GM23338 (cell line): ENCODE results near the gene RBM14. TPM values are rescaled to one million over a fixed set of nuclear protein-coding genes. Genes with fewer than 3 reads are reported as not detected.

Experiments
- ATAC-seq: fragments of 200-7000 bp; cut with Tn5 transposase; 3 replicates; pipeline ENCODE4 v1.9.1; 2020
- DNase-seq: peaks from one replicate; pipeline ENCODE4 v3.0.0-alpha.2; 2015; ENCODE audit warnings: low spot score
- H2AFZ ChIP-seq: fragments of 200-600 bp; sonication (generic); 2 replicates; pipeline ENCODE4 v1.8.0; 2016; ENCODE audit warnings: antibody characterized with exemption, mild to moderate bottlenecking, moderate library complexity
- H3F3A ChIP-seq: fragments of 200-600 bp; sonication (generic); replicated peaks from 2 replicates; pipeline ENCODE4 v1.8.0; 2017; ENCODE audit warnings: antibody characterized with exemption, mixed run types, low read depth
- H3K27ac ChIP-seq: fragments of 200-600 bp; sonication (generic); 2 replicates; pipeline ENCODE4 v1.6.1; 2016; ENCODE audit warnings: low read depth
- H3K27me3 ChIP-seq: fragments of 200-600 bp; sonication (generic); 2 replicates; pipeline ENCODE4 v1.8.0; 2016; ENCODE audit warnings: mild to moderate bottlenecking, mixed run types, moderate library complexity; ENCODE audit not compliant: insufficient read depth
- H3K36me3 ChIP-seq: fragments of 200-600 bp; sonication (generic); 2 replicates; pipeline ENCODE4 v1.8.0; 2016; ENCODE audit warnings: mild to moderate bottlenecking; ENCODE audit not compliant: insufficient read depth
- H3K4me1 ChIP-seq: fragments of 200-600 bp; sonication (generic); 2 replicates; pipeline ENCODE4 v1.8.0; 2016; ENCODE audit warnings: mild to moderate bottlenecking, moderate library complexity; ENCODE audit not compliant: insufficient read depth
- H3K4me2 ChIP-seq: fragments of 200-600 bp; sonication (generic); 2 replicates; pipeline ENCODE4 v1.7.1; 2017; ENCODE audit warnings: mixed run types
- H3K4me3 ChIP-seq: fragments of 200-600 bp; sonication (generic); 2 replicates; pipeline ENCODE4 v1.6.1; 2016; ENCODE audit warnings: mixed run types
- H3K79me2 ChIP-seq: fragments of 200-600 bp; sonication (generic); replicated peaks from 2 replicates; pipeline ENCODE4 v1.8.0; 2017; ENCODE audit warnings: mild to moderate bottlenecking; ENCODE audit not compliant: insufficient read depth
- H3K9me2 ChIP-seq: fragments of 200-600 bp; sonication (generic); 2 replicates; pipeline ENCODE4 v1.8.0; 2017; ENCODE audit not compliant: insufficient read depth
- H4K20me1 ChIP-seq: fragments of 200-600 bp; sonication (generic); replicated peaks from 2 replicates; pipeline ENCODE4 v1.8.0; 2017; ENCODE audit warnings: mild to moderate bottlenecking; ENCODE audit not compliant: insufficient read depth
- H3K27ac Mint-ChIP-seq: 2 replicates; pipeline ENCODE4 v1.8.0; 2020; ENCODE audit warnings: inconsistent platforms, mild to moderate bottlenecking, moderate library complexity, mixed read lengths
- H3K27me3 Mint-ChIP-seq: 3 replicates; pipeline ENCODE4 v1.8.0; 2022; ENCODE audit warnings: low read depth, mild to moderate bottlenecking, moderate library complexity, mixed read lengths, inconsistent platforms; ENCODE audit not compliant: insufficient read depth, poor library complexity
- H3K36me3 Mint-ChIP-seq: 3 replicates; pipeline ENCODE4 v1.8.0; 2021; ENCODE audit warnings: low read depth, mild to moderate bottlenecking, inconsistent platforms, moderate library complexity, mixed read lengths
- H3K4me1 Mint-ChIP-seq: 3 replicates; pipeline ENCODE4 v1.8.0; 2020; ENCODE audit warnings: mild to moderate bottlenecking, inconsistent platforms, mixed read lengths
- H3K4me3 Mint-ChIP-seq: 3 replicates; pipeline ENCODE4 v1.8.0; 2021; ENCODE audit warnings: moderate library complexity, mild to moderate bottlenecking, inconsistent platforms, mixed read lengths
- H3K9me3 Mint-ChIP-seq: 3 replicates; pipeline ENCODE4 v1.8.0; 2020; ENCODE audit warnings: moderate library complexity, mild to moderate bottlenecking, inconsistent platforms, mixed read lengths
- CREB1 ChIP-seq: fragments of 250-450 bp; sonication (Bioruptor Pico); IDR thresholded peaks from 2 replicates; pipeline ENCODE4 v1.5.0; 2020; ENCODE audit warnings: low read depth, mild to moderate bottlenecking, moderate library complexity
- CTCF ChIP-seq, 2 experiments: fragments of 200-600 bp in 1 of 2; sonication (generic) in 1 of 2; conservative IDR thresholded peaks; 2 replicates each; pipeline versions ENCODE4 v1.5.1 to v1.6.1; 2016 to 2017; ENCODE audit warnings: antibody characterized with exemption in 2 of 2, low read depth in 2 of 2, mild to moderate bottlenecking in 2 of 2, moderate library complexity in 1 of 2
- EZH2 ChIP-seq: fragments of 200-600 bp; sonication (generic); IDR thresholded peaks from one replicate; pipeline ENCODE4 v1.8.0; 2017; ENCODE audit warnings: antibody characterized with exemption, mild to moderate bottlenecking, low read depth; ENCODE audit not compliant: unreplicated experiment
- EZH2phosphoT487 ChIP-seq: fragments of 200-600 bp; sonication (generic); IDR thresholded peaks from one replicate; pipeline ENCODE4 v1.8.1; 2018; ENCODE audit warnings: antibody characterized with exemption; ENCODE audit not compliant: unreplicated experiment
- JUNB ChIP-seq: IDR thresholded peaks from one replicate; pipeline ENCODE4 v1.6.1; 2016; ENCODE audit warnings: antibody characterized with exemption; ENCODE audit not compliant: unreplicated experiment
- NANOG ChIP-seq: IDR thresholded peaks from 2 replicates; pipeline ENCODE4 v1.6.1; 2016; ENCODE audit warnings: antibody characterized with exemption, borderline replicate concordance
- POLR2AphosphoS5 ChIP-seq: IDR thresholded peaks from 2 replicates; pipeline ENCODE4 v1.6.1; 2016; ENCODE audit warnings: antibody characterized with exemption, low read depth
- REST ChIP-seq: IDR thresholded peaks from one replicate; pipeline ENCODE4 v1.6.1; 2018; ENCODE audit warnings: antibody characterized with exemption; ENCODE audit not compliant: unreplicated experiment
- STAT1 ChIP-seq: IDR thresholded peaks from one replicate; pipeline ENCODE4 v1.6.1; 2016; ENCODE audit warnings: antibody characterized with exemption; ENCODE audit not compliant: unreplicated experiment
- ZNF114 ChIP-seq: fragments of 250-450 bp; sonication (Bioruptor Pico); IDR thresholded peaks from 2 replicates; pipeline ENCODE4 v1.5.0; 2020; ENCODE audit warnings: mild to moderate bottlenecking, moderate library complexity
- ZNF331 ChIP-seq: fragments of 250-450 bp; sonication (Bioruptor Pico); IDR thresholded peaks from 2 replicates; pipeline ENCODE4 v1.5.0; 2020; ENCODE audit warnings: low read depth, mild to moderate bottlenecking, moderate library complexity
- polyA plus RNA-seq: library from polyadenylated mRNA; unstranded; fragments of >200 nt; fragmentation: Nextera tagmentation; extraction: Ambion mirVana; gene quantifications from 2 replicates; pipeline ENCODE4 v1.2.1, GENCODE V29; 2016
- total RNA-seq: library from RNA; depleted of rRNA; stranded (reverse); fragments of >200 nt; shearing (Covaris generic); gene quantifications from 2 replicates; pipeline ENCODE4 v1.2.3, GENCODE V29; 2014
- TF ChIP-seq, protein P1 (sequence below): fragments of 250-450 bp; sonication (Bioruptor Pico); IDR thresholded peaks from 2 replicates; pipeline ENCODE4 v1.5.0; 2020; ENCODE audit warnings: mild to moderate bottlenecking, moderate library complexity
- TF ChIP-seq, protein P2 (sequence below): IDR thresholded peaks from 2 replicates; pipeline ENCODE4 v1.6.1; 2016; ENCODE audit warnings: antibody characterized with exemption

RBM14 gene
- total and polyA plus RNA-seq, 2 experiments from 2014 or later, result 45.4 to 83.5 TPM

- Histone ChIP-seq H3F3A (0 out of 2 replicates have a peak, but pooled peaks cover 10% of the 10 kb centered on the region), H4K20me1 (no peaks in the 10 kb centered on the region), H3K4me1 (peaks cover 10% of the 10 kb centered on the region; the same call in 1 of the 2 replicates), H3K9me2 (no peaks in the 10 kb centered on the region), H3K36me3 (no peaks in the 10 kb centered on the region; the same call in 1 of the 2 replicates), H3K4me3 (no peak overlapping the region), H3K27me3 (0 out of 2 replicates have a peak, but pooled peaks cover 7% of the 10 kb centered on the region), H3K27ac (no peak overlapping the region), H3K4me2 (no peak overlapping the region), H2AFZ (no peak overlapping the region), H3K79me2 (no peaks in the 10 kb centered on the region; the same call in 1 of the 2 replicates)
- Mint-ChIP-seq H3K4me1 (peaks cover 12% of the 10 kb centered on the region), H3K27ac (no peak overlapping the region), H3K27me3 (peaks cover 20% of the 10 kb centered on the region), H3K9me3 (peaks cover 45% of the 10 kb centered on the region), H3K36me3 (peaks cover 23% of the 10 kb centered on the region), H3K4me3 (no peak overlapping the region)
- no peak for ATAC-seq
- no peak for TF ChIP-seq ZNF114 (CRISPR knock-in tag)
- TF ChIP-seq NANOG, result no peak
- TF ChIP-seq JUNB, result no peak
- no peak for TF ChIP-seq EZH2
- TF ChIP-seq ZNF331 (CRISPR knock-in tag), result no peak
- no peak for TF ChIP-seq EZH2phosphoT487
- no peak for TF ChIP-seq CREB1
- no peak for TF ChIP-seq POLR2AphosphoS5
- no peak for TF ChIP-seq STAT1
- no peak for TF ChIP-seq CTCF (conservative IDR thresholded peaks at IDR 0.05; ENCODE audit: low read depth in 2 of 2)
- TF ChIP-seq, protein P1, sequence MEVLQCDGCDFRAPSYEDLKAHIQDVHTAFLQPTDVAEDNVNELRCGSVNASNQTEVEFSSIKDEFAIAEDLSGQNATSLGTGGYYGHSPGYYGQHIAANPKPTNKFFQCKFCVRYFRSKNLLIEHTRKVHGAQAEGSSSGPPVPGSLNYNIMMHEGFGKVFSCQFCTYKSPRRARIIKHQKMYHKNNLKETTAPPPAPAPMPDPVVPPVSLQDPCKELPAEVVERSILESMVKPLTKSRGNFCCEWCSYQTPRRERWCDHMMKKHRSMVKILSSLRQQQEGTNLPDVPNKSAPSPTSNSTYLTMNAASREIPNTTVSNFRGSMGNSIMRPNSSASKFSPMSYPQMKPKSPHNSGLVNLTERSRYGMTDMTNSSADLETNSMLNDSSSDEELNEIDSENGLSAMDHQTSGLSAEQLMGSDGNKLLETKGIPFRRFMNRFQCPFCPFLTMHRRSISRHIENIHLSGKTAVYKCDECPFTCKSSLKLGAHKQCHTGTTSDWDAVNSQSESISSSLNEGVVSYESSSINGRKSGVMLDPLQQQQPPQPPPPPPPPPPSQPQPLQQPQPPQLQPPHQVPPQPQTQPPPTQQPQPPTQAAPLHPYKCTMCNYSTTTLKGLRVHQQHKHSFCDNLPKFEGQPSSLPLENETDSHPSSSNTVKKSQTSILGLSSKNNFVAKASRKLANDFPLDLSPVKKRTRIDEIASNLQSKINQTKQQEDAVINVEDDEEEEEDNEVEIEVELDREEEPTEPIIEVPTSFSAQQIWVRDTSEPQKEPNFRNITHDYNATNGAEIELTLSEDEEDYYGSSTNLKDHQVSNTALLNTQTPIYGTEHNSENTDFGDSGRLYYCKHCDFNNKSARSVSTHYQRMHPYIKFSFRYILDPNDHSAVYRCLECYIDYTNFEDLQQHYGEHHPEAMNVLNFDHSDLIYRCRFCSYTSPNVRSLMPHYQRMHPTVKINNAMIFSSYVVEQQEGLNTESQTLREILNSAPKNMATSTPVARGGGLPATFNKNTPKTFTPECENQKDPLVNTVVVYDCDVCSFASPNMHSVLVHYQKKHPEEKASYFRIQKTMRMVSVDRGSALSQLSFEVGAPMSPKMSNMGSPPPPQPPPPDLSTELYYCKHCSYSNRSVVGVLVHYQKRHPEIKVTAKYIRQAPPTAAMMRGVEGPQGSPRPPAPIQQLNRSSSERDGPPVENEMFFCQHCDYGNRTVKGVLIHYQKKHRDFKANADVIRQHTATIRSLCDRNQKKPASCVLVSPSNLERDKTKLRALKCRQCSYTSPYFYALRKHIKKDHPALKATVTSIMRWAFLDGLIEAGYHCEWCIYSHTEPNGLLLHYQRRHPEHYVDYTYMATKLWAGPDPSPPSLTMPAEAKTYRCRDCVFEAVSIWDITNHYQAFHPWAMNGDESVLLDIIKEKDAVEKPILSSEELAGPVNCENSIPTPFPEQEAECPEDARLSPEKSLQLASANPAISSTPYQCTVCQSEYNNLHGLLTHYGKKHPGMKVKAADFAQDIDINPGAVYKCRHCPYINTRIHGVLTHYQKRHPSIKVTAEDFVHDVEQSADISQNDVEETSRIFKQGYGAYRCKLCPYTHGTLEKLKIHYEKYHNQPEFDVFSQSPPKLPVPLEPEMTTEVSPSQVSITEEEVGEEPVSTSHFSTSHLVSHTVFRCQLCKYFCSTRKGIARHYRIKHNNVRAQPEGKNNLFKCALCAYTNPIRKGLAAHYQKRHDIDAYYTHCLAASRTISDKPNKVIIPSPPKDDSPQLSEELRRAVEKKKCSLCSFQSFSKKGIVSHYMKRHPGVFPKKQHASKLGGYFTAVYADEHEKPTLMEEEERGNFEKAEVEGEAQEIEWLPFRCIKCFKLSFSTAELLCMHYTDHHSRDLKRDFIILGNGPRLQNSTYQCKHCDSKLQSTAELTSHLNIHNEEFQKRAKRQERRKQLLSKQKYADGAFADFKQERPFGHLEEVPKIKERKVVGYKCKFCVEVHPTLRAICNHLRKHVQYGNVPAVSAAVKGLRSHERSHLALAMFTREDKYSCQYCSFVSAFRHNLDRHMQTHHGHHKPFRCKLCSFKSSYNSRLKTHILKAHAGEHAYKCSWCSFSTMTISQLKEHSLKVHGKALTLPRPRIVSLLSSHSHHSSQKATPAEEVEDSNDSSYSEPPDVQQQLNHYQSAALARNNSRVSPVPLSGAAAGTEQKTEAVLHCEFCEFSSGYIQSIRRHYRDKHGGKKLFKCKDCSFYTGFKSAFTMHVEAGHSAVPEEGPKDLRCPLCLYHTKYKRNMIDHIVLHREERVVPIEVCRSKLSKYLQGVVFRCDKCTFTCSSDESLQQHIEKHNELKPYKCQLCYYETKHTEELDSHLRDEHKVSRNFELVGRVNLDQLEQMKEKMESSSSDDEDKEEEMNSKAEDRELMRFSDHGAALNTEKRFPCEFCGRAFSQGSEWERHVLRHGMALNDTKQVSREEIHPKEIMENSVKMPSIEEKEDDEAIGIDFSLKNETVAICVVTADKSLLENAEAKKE, result no peak
- TF ChIP-seq REST, result no peak
- TF ChIP-seq, protein P2, sequence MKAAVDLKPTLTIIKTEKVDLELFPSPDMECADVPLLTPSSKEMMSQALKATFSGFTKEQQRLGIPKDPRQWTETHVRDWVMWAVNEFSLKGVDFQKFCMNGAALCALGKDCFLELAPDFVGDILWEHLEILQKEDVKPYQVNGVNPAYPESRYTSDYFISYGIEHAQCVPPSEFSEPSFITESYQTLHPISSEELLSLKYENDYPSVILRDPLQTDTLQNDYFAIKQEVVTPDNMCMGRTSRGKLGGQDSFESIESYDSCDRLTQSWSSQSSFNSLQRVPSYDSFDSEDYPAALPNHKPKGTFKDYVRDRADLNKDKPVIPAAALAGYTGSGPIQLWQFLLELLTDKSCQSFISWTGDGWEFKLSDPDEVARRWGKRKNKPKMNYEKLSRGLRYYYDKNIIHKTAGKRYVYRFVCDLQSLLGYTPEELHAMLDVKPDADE, result no peak
- no peak for DNase-seq
Observed at GRCh38 chr11:66591175-66591574, 25.3 kb upstream of the RBM14 start.
